Neural cell (in vitro differentiated cells): ENCODE measurements around the gene SNUPN. TPM values are rescaled to one million over a fixed set of nuclear protein-coding genes. Genes with fewer than 3 reads are reported as not detected.

ENCODE experiments used
- H2AFZ ChIP-seq: fragments of 200-600, 300-800 bp; sonication (generic), shearing (Covaris generic); 2 replicates; pipeline ENCODE4 v1.6.0; 2014; ENCODE audit warnings: low read depth, mild to moderate bottlenecking, antibody characterized with exemption, low read length, moderate library complexity
- H3F3A ChIP-seq: fragments of 200-600 bp; shearing (Covaris generic); 2 replicates; pipeline ENCODE4 v1.6.1; 2016; ENCODE audit warnings: mild to moderate bottlenecking, moderate library complexity, mixed read lengths, antibody characterized with exemption, low read length; ENCODE audit not compliant: insufficient read depth, poor library complexity, severe bottlenecking
- H3K27ac ChIP-seq: fragments of 200-600, 300-800 bp; sonication (generic), shearing (Covaris generic); 2 replicates; pipeline ENCODE4 v1.5.1; 2014; ENCODE audit warnings: mild to moderate bottlenecking, low read length, moderate library complexity
- H3K27me3 ChIP-seq: fragments of 300-800, 200-600 bp; sonication (generic), shearing (Covaris generic); 2 replicates; pipeline ENCODE4 v1.6.0; 2014; ENCODE audit warnings: mild to moderate bottlenecking, low read depth, low read length, moderate library complexity; ENCODE audit not compliant: insufficient read depth
- H3K36me3 ChIP-seq: fragments of 300-800, 200-600 bp; sonication (generic), shearing (Covaris generic); 2 replicates; pipeline ENCODE4 v1.5.1; 2014; ENCODE audit warnings: mild to moderate bottlenecking, antibody characterized with exemption, low read length, moderate library complexity; ENCODE audit not compliant: insufficient read depth
- H3K4me2 ChIP-seq: fragments of 300-800, 200-600 bp; sonication (generic), shearing (Covaris generic); 2 replicates; pipeline ENCODE4 v1.6.0; 2014; ENCODE audit warnings: mild to moderate bottlenecking, low read length
- H3K4me3 ChIP-seq: fragments of 300-800, 200-600 bp; sonication (generic), shearing (Covaris generic); 2 replicates; pipeline ENCODE4 v1.5.1; 2014; ENCODE audit warnings: mild to moderate bottlenecking, low read length, moderate library complexity
- H3K79me2 ChIP-seq: fragments of 200-600 bp; shearing (Covaris generic); replicated peaks from 2 replicates; pipeline ENCODE4 v1.6.0; 2014; ENCODE audit warnings: mild to moderate bottlenecking, low read length, moderate library complexity; ENCODE audit not compliant: insufficient read depth
- H3K9ac ChIP-seq: fragments of 300-800, 200-600 bp; sonication (generic), shearing (Covaris generic); 2 replicates; pipeline ENCODE4 v1.6.1; 2016; ENCODE audit warnings: mild to moderate bottlenecking, low read length, mixed read lengths
- H3K9me2 ChIP-seq: fragments of 200-600 bp; shearing (Covaris generic); 2 replicates; pipeline ENCODE4 v1.6.1; 2016; ENCODE audit warnings: mild to moderate bottlenecking, low read length, mixed read lengths; ENCODE audit not compliant: insufficient read depth
- H3K9me3 ChIP-seq: fragments of 200-600, 300-800 bp; sonication (generic), shearing (Covaris generic); 2 replicates; pipeline ENCODE4 v1.6.1; 2016; ENCODE audit warnings: mild to moderate bottlenecking, mixed run types, low read length, moderate library complexity, mixed read lengths
- H4K20me1 ChIP-seq: fragments of 200-600 bp; shearing (Covaris generic); 2 replicates; pipeline ENCODE4 v1.6.1; 2016; ENCODE audit warnings: mild to moderate bottlenecking, mixed run types; ENCODE audit not compliant: insufficient read depth
- EP300 ChIP-seq: fragments of 450-650 bp; conservative IDR thresholded peaks from 2 replicates; pipeline ENCODE4 v1.6.1; 2014; ENCODE audit warnings: antibody characterized with exemption, mild to moderate bottlenecking, moderate library complexity; ENCODE audit not compliant: poor library complexity, severe bottlenecking
- EZH2 ChIP-seq: fragments of 200-600, 300-800 bp; shearing (Covaris generic), sonication (generic); IDR thresholded peaks from 2 replicates; pipeline ENCODE4 v1.6.1; 2014; ENCODE audit warnings: antibody characterized with exemption, low read length, borderline replicate concordance, mild to moderate bottlenecking; ENCODE audit not compliant: insufficient read depth, poor library complexity, severe bottlenecking
- MXI1 ChIP-seq: fragments of 450-650 bp; conservative IDR thresholded peaks from 2 replicates; pipeline ENCODE4 v1.6.1; 2014; ENCODE audit warnings: antibody characterized with exemption, mild to moderate bottlenecking; ENCODE audit not compliant: poor library complexity, severe bottlenecking
- POLR2AphosphoS5 ChIP-seq: IDR thresholded peaks from 2 replicates; pipeline ENCODE4 v1.6.1; 2012
- RAD21 ChIP-seq: fragments of 450-650 bp; conservative IDR thresholded peaks from 2 replicates; pipeline ENCODE4 v1.6.1; 2014; ENCODE audit warnings: antibody characterized with exemption, mild to moderate bottlenecking, moderate library complexity
- REST ChIP-seq: IDR thresholded peaks from 2 replicates; pipeline ENCODE4 v1.6.1; 2012; ENCODE audit warnings: borderline replicate concordance
- SMC3 ChIP-seq: fragments of 450-650 bp; conservative IDR thresholded peaks from 2 replicates; pipeline ENCODE4 v1.6.1; 2014; ENCODE audit warnings: antibody characterized with exemption, mild to moderate bottlenecking, moderate library complexity; ENCODE audit not compliant: poor library complexity
- TAF1 ChIP-seq: IDR thresholded peaks from 2 replicates; pipeline ENCODE4 v1.6.1; 2012; ENCODE audit warnings: low read depth
- polyA plus RNA-seq: library from polyadenylated mRNA; depleted of rRNA; stranded (reverse); fragments of >200 nt; gene quantifications from 2 replicates; pipeline ENCODE4 v1.2.3, GENCODE V29; 2014
- TF ChIP-seq, protein P1 (sequence below): fragments of 450-650 bp; IDR thresholded peaks from 2 replicates; pipeline ENCODE4 v1.5.1; 2014; ENCODE audit warnings: antibody characterized with exemption, mild to moderate bottlenecking, moderate library complexity; ENCODE audit not compliant: poor library complexity, severe bottlenecking

SNUPN gene
- polyA plus RNA-seq, 1 donor from 2014 or later = 19.0 TPM

- peaks cover 8% of the 10 kb centered on the region for H3F3A ChIP-seq
- H3K27me3 ChIP-seq = no peaks in the 10 kb centered on the region
- no peaks in the 10 kb centered on the region for H3K36me3 ChIP-seq
- peak overlapping the region; percentile 92 for H3K4me3 ChIP-seq
- peak overlapping the region; percentile 89 for H3K9ac ChIP-seq
- peak overlapping the region; percentile 29 for H2AFZ ChIP-seq
- peak overlapping the region; percentile 75 for H3K27ac ChIP-seq
- no peaks in the 10 kb centered on the region for H3K9me2 ChIP-seq
- TF ChIP-seq SMC3 (no peak), EP300 (no peak), REST (no peak), EZH2 (no peak), POLR2AphosphoS5 (no peak), MXI1 (no peak), RAD21 (no peak), TAF1 (no peak)
- TF ChIP-seq, protein P1, sequence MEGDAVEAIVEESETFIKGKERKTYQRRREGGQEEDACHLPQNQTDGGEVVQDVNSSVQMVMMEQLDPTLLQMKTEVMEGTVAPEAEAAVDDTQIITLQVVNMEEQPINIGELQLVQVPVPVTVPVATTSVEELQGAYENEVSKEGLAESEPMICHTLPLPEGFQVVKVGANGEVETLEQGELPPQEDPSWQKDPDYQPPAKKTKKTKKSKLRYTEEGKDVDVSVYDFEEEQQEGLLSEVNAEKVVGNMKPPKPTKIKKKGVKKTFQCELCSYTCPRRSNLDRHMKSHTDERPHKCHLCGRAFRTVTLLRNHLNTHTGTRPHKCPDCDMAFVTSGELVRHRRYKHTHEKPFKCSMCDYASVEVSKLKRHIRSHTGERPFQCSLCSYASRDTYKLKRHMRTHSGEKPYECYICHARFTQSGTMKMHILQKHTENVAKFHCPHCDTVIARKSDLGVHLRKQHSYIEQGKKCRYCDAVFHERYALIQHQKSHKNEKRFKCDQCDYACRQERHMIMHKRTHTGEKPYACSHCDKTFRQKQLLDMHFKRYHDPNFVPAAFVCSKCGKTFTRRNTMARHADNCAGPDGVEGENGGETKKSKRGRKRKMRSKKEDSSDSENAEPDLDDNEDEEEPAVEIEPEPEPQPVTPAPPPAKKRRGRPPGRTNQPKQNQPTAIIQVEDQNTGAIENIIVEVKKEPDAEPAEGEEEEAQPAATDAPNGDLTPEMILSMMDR = no peak
- H3K9me3 ChIP-seq = no peaks in the 10 kb centered on the region
- peaks cover 30% of the 10 kb centered on the region for H3K79me2 ChIP-seq
- H4K20me1 ChIP-seq = no peaks in the 10 kb centered on the region
- peak overlapping the region; percentile 98 for H3K4me2 ChIP-seq
Measured at GRCh38 chr15:75577401-75578172, 47.9 kb downstream of the SNUPN start.

DNA sequence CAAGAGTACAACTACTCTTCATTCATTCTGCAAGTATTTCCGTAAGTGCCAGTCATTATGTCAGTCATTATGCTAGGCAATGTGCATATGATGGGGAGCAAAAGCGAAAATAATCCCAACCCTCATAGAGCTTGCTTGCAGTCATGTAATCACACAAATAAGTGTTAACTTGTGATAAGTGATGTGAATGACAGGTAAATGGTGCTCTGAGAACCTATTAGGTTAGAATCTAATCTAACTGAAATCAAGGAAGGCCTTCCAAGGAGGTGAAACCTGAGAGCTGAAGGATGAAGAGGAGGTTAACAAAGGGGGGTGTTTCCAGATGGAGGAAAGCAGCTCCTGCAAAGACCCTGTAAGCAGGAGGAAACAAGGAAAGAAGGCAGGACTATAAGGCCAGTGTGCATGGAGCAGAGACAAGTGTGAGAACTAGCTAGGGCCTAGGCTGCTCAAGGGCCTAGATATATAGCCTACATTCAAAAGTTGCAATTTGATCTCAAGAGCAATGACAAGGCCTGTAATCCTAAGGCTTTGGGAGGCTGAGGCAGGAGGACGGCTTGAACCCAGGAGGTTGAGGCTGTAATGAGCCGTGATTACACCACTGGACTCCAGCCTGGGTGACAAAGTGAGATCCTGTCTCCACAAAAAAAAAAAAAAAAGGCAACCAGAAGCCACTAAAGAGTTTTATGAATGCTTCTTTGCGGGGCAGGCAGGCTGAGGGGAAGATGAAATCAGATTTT lies 51.7 kb downstream of the SNUPN start:
- Histone ChIP-seq H3K79me2 (peaks cover 54% of the 10 kb centered on the region), H2AFZ (no peak overlapping the region), H3K4me2 (peak overlapping the region; percentile 6), H3K27ac (peak overlapping the region; percentile 71), H3K4me3 (peak overlapping the region; percentile 47), H4K20me1 (no peaks in the 10 kb centered on the region), H3K9me2 (no peaks in the 10 kb centered on the region), H3K27me3 (no peaks in the 10 kb centered on the region), H3F3A (peaks cover 6% of the 10 kb centered on the region), H3K36me3 (no peaks in the 10 kb centered on the region), H3K9ac (peak overlapping the region; percentile 42), H3K9me3 (no peaks in the 10 kb centered on the region)
- peak; percentile 69 for TF ChIP-seq POLR2AphosphoS5
- peak; percentile 85 for TF ChIP-seq EP300
- TF ChIP-seq, protein P1 = no peak
- TF ChIP-seq RAD21 = no peak
- TF ChIP-seq MXI1 = no peak
- TF ChIP-seq EZH2 = no peak
